Prostate gland (tissue), 2 donors: Measurements from ENCODE around the gene COL4A2.

Source experiments
- CTCF ChIP-seq, 4 experiments: fragments of 200-600 bp in 2 of 4; fragments of 450-650 bp in 2 of 4; sonication (generic) in 2 of 4; IDR thresholded peaks; 1 replicate in 3 of 4; 2 replicates in 1 of 4; pipeline ENCODE4 v1.5.1; 2016 to 2019; ENCODE audit warnings: antibody characterized with exemption in 4 of 4, mild to moderate bottlenecking in 2 of 4, moderate library complexity in 2 of 4
- POLR2A ChIP-seq: fragments of 450-650 bp; IDR thresholded peaks from one replicate; pipeline ENCODE4 v1.6.1; 2016; ENCODE audit warnings: antibody characterized with exemption, mild to moderate bottlenecking
- POLR2AphosphoS5 ChIP-seq: sonication (generic); formaldehyde crosslinking; IDR thresholded peaks from one replicate; pipeline ENCODE4 v1.6.1; 2017; ENCODE audit warnings: antibody characterized with exemption

- TF ChIP-seq CTCF (IDR thresholded peaks at IDR 0.05) (no peak), POLR2A (no peak), POLR2AphosphoS5 (no peak)
Measured at GRCh38 chr13:110492679-110493593, 185.9 kb downstream of the COL4A2 start.
